ENCODE data around the gene MIOX.

MIOX gene

GRCh38 chr22:50524676-50525103 is 38.0 kb downstream of the MIOX start:
- DNase-seq (ENCODE audit: low spot score) = no peak
- TF ChIP-seq, protein P1, sequence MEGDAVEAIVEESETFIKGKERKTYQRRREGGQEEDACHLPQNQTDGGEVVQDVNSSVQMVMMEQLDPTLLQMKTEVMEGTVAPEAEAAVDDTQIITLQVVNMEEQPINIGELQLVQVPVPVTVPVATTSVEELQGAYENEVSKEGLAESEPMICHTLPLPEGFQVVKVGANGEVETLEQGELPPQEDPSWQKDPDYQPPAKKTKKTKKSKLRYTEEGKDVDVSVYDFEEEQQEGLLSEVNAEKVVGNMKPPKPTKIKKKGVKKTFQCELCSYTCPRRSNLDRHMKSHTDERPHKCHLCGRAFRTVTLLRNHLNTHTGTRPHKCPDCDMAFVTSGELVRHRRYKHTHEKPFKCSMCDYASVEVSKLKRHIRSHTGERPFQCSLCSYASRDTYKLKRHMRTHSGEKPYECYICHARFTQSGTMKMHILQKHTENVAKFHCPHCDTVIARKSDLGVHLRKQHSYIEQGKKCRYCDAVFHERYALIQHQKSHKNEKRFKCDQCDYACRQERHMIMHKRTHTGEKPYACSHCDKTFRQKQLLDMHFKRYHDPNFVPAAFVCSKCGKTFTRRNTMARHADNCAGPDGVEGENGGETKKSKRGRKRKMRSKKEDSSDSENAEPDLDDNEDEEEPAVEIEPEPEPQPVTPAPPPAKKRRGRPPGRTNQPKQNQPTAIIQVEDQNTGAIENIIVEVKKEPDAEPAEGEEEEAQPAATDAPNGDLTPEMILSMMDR (conservative IDR thresholded peaks at IDR 0.05; ENCODE audit: low read depth) = no peak
- CTCF ChIA-PET = no interaction called here
- peak overlapping the region; percentile 97 for H3K27ac ChIP-seq
- POLR2A ChIA-PET (ENCODE audit: low non-redundant PET) = no interaction called here

DNA sequence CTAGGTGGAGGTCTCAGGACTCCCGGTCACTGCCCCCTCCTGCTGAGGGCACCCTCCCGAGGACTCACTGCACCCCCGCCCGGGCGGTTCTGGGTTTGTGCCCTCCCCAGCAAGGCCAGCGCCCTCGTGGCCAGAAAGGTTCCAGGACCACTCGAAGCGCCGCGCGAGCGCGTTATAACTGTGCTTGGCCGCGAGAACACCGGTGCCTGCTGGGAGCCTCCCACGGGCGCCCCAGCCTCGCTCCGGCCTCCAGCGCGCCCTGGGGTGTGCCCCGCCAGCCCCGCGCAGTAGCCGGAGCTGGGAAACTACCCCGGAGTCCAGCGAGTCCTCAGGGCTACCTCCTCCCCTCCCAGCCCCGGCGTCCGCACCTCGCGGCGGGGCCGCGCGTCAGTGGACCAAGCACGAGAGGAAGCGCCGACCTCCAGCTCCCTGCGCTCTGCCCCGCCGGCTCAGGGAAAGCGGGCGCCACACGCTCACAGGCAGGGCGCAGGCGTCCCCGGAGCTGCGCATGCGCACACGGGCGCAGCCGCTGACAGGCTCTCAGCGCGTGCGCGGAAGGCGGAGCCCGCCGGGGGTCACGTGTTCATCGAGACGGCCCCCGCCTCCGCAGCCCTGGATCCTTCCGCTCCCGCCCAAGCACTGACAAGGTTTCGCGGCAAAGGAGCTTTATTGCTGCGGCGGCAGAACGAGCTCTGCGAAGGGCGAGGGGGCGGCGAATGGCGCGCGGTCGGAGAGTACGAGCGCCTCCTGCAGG is 38.6 kb downstream of the MIOX start, which contains the start of gene SCO2:
TSS of gene SCO2 (minus strand) at position 495 of the 754 bp plus-strand sequence. CDS start 1,187 bp downstream, outside the sequence.
- CTCF ChIA-PET = interaction anchor here (0.5 to 1.4 kb wide), 7 partner anchors 19 to 96 kb away, joined by 3 to 5 read pairs (median 3); partner anchors contain the start of gene SYCE3

DNA sequence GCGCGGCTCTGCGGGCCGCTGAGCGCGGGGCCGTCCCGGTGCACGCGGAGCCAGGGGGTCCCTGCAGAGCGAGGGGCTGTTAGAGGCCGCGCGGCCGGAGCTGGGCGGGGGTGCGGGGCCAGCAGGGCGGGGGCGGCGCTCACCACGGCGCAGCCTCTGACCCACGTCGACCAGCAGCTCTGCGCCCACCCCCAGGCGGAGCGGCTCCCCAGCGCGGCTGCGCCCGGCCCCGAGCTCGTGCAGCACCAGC is 39.1 kb downstream of the MIOX start:
- DNase-seq (ENCODE audit: low spot score) = no peak
- CTCF ChIA-PET = interaction anchor here (0.5 to 1.4 kb wide), 7 partner anchors 19 to 95 kb away, joined by 3 to 5 read pairs (median 3); partner anchors contain the start of gene SYCE3
- POLR2A ChIA-PET (ENCODE audit: low non-redundant PET) = interaction anchor here (0.6 to 1.5 kb wide), 3 partner anchors 18 to 171 kb away, joined by 3 to 7 read pairs (median 5); partner anchors contain the start of genes LMF2, NCAPH2 and SYCE3
- H3K27ac ChIP-seq = peak overlapping the region; percentile 97
- TF ChIP-seq, protein P1 (conservative IDR thresholded peaks at IDR 0.05; ENCODE audit: low read depth) = no peak

More for the DNA sequence above, 38.6 kb downstream of the MIOX start, which contains the start of gene SCO2:
- peak within 1 kb of the TSS; percentile 97 for H3K27ac ChIP-seq
- POLR2A ChIA-PET (ENCODE audit: low non-redundant PET) = interaction anchor here (0.6 to 1.5 kb wide), 3 partner anchors 18 to 171 kb away, joined by 3 to 7 read pairs (median 5); partner anchors contain the start of genes LMF2, NCAPH2 and SYCE3
- TF ChIP-seq, protein P1 (conservative IDR thresholded peaks at IDR 0.05; ENCODE audit: low read depth) = no peak
- peak; percentile 95 for DNase-seq (ENCODE audit: low spot score)

DNA sequence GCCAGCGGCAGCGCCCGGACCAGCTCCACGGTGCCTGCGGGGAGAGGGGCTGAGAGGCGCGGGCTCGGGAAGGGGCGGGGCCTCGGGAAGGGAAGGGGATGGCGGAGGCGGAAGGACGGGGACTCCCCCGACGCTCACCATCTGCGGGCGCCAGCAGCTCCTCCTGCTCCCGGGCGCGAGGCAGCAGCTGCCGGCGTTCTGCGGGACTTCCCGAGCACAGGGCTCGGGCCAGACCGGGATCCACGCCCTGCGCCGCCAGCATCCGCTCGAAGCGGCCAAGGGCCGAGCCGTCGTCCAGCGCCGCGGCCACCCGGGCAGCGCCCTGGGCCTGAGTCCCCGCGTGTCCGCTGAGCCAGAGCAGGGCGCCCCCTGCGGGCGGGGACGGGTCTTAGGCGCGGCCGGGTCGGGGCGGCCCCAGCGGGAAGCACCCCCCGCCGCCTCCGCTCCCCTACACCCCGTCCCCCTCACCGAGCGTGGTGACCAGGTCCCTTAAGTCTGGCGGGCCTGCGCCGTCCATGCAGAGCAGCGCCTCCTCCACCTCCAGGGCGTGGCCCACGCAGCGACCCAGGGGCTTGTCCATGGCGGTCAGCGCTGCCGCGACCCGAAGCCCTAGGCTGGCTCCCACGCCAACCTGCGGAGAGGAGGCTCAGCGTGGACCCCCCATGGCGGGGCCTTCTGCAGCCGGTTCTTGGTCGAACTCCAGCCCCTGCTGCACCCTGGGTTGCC is 39.6 kb downstream of the MIOX start:
- CTCF ChIA-PET = interaction anchor here (0.5 to 1.4 kb wide), 7 partner anchors 18 to 95 kb away, joined by 3 to 5 read pairs (median 3); partner anchors contain the start of gene SYCE3
- DNase-seq (ENCODE audit: low spot score) = no peak
- TF ChIP-seq, protein P1 (conservative IDR thresholded peaks at IDR 0.05; ENCODE audit: low read depth) = peak; percentile 73
- H3K27ac ChIP-seq = peak overlapping the region; percentile 97
- POLR2A ChIA-PET (ENCODE audit: low non-redundant PET) = interaction anchor here (0.6 to 1.5 kb wide), 3 partner anchors 36 to 170 kb away, joined by 3 to 12 read pairs (median 7); partner anchors contain the start of gene SYCE3

DNA sequence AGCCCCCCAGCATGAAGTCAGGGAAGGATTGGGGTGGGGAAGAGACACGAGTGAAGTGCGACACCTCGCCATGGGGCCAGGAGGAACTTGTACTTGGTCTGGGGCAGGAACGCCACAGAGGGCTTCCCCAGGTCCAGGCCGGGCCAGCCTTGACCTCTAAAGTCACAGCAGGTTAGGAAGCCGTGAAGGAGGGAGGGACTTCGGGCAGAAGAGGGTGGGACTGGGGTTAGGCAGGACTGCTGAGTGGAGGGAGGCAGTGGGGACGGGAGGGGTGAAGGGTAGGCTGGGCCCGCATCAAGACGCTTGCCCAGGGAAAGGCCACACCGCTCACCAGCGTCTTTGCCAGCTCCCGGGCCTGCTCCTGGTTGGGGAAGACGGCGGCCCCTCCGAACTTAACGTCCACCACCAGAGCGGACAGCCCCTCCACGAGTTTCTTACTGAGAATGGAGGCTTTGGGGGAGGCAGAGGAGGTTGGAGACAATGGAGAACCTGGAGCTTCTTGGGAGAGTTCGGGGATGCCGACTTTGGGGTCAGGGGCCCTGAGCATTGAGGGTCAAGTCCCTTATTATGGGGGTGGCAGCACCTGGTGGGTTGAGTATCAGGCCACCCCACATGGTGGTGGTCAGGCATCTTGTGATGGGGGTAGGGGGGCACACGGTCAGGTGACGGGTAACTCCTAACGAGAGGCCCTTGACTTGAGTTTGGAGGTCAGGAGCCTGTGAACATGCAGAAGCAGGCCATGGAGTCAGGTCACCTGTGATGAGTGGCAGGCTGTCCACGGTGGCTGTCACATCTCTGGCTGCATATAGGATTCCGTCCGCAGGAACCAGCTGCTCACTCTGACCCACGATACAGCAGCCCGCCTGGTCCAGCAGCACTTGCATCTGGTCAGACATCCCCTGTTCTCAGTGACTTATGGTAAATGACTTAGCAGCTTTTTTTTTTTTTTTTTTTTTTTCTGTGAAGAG is 40.5 kb downstream of the MIOX start:
- ChIA-PET POLR2A (ENCODE audit: low non-redundant PET) (interaction anchor here (0.6 to 1.0 kb wide), 3 partner anchors 11 to 36 kb away, joined by 4 to 12 read pairs (median 9); partner anchors contain the start of gene SYCE3), CTCF (interaction anchor here (0.7 kb wide), 1 partner anchor 35 kb away, joined by 3 read pairs; the partner anchor contains the start of gene SYCE3)
- peak overlapping the region; percentile 97 for H3K27ac ChIP-seq
- DNase-seq (ENCODE audit: low spot score) = no peak
- TF ChIP-seq, protein P1 (conservative IDR thresholded peaks at IDR 0.05; ENCODE audit: low read depth) = no peak
